HL-60 (cell line): ENCODE data around the gene AFF1.

Experiments used
- DNase-seq, 2 experiments: peaks; one replicate each; pipeline ENCODE4 v3.0.0-alpha.2; 2010 to 2020; ENCODE audit warnings: low read depth in 1 of 2, low spot score in 1 of 2
- H3K27ac ChIP-seq: fragments of 250-450 bp; sonication (Bioruptor Pico); replicated peaks from 2 replicates; pipeline ENCODE4 v1.5.1; 2020; ENCODE audit warnings: mild to moderate bottlenecking, moderate library complexity
- H3K27me3 ChIP-seq: fragments of 250-450 bp; sonication (Bioruptor Pico); 2 replicates; pipeline ENCODE4 v1.5.1; 2021; ENCODE audit warnings: mild to moderate bottlenecking, moderate library complexity; ENCODE audit not compliant: insufficient read depth, poor library complexity, severe bottlenecking
- H3K4me3 ChIP-seq: replicated peaks from 2 replicates; pipeline ENCODE4 v1.5.1; 2011; ENCODE audit warnings: mild to moderate bottlenecking, control low read depth, low read length; ENCODE audit not compliant: insufficient read depth
- GABPA ChIP-seq: IDR thresholded peaks from 2 replicates; pipeline ENCODE4 v1.6.1; 2012; ENCODE audit warnings: low read depth
- POLR2AphosphoS5 ChIP-seq: IDR thresholded peaks from 2 replicates; pipeline ENCODE4 v1.6.1; 2012; ENCODE audit warnings: low read depth
- REST ChIP-seq: IDR thresholded peaks from 2 replicates; pipeline ENCODE4 v1.6.1; 2012; ENCODE audit warnings: low read depth; ENCODE audit not compliant: insufficient replicate concordance
- SPI1 ChIP-seq: IDR thresholded peaks from 2 replicates; pipeline ENCODE4 v1.6.1; 2012; ENCODE audit warnings: low read depth, mild to moderate bottlenecking, borderline replicate concordance
- TF ChIP-seq, protein P1 (sequence below): IDR thresholded peaks from one replicate; pipeline ENCODE4 v1.5.1; 2011; ENCODE audit warnings: low read length, control low read depth, inconsistent platforms; ENCODE audit not compliant: insufficient read depth

Gene AFF1

DNA sequence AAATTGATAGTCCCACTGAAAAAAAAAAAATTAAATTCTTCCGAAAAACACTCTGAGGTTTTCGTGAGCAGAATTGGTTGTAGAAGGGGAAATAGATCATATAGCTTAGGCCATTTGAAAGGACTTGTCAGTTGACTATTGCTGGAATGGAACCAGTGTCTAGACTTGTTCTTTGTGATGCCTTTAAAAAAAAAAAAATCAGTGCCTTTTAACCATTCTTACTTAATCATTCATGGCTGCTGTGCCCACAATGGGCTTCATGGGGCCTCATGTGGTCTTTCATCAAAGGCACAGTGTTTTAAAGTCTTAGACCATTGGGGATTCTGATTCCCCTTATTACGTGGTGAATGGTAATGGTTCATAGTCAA is 139.3 kb downstream of the AFF1 start:
- H3K27ac ChIP-seq = no peak overlapping the region

GRCh38 chr4:87075876-87076275 is 141.1 kb downstream of the AFF1 start:
- Histone ChIP-seq H3K27me3 (no peaks in the 10 kb centered on the region), H3K4me3 (no peak overlapping the region), H3K27ac (no peak overlapping the region)
- TF ChIP-seq, protein P1, sequence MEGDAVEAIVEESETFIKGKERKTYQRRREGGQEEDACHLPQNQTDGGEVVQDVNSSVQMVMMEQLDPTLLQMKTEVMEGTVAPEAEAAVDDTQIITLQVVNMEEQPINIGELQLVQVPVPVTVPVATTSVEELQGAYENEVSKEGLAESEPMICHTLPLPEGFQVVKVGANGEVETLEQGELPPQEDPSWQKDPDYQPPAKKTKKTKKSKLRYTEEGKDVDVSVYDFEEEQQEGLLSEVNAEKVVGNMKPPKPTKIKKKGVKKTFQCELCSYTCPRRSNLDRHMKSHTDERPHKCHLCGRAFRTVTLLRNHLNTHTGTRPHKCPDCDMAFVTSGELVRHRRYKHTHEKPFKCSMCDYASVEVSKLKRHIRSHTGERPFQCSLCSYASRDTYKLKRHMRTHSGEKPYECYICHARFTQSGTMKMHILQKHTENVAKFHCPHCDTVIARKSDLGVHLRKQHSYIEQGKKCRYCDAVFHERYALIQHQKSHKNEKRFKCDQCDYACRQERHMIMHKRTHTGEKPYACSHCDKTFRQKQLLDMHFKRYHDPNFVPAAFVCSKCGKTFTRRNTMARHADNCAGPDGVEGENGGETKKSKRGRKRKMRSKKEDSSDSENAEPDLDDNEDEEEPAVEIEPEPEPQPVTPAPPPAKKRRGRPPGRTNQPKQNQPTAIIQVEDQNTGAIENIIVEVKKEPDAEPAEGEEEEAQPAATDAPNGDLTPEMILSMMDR = no peak
- TF ChIP-seq SPI1 (no peak), POLR2AphosphoS5 (no peak), REST (no peak), GABPA (no peak)
- no peak for DNase-seq

More for the DNA sequence above, 139.3 kb downstream of the AFF1 start:
- DNase-seq = no peak
- Histone ChIP-seq H3K27me3 (no peaks in the 10 kb centered on the region), H3K4me3 (no peak overlapping the region)
- no peak for TF ChIP-seq GABPA

DNA sequence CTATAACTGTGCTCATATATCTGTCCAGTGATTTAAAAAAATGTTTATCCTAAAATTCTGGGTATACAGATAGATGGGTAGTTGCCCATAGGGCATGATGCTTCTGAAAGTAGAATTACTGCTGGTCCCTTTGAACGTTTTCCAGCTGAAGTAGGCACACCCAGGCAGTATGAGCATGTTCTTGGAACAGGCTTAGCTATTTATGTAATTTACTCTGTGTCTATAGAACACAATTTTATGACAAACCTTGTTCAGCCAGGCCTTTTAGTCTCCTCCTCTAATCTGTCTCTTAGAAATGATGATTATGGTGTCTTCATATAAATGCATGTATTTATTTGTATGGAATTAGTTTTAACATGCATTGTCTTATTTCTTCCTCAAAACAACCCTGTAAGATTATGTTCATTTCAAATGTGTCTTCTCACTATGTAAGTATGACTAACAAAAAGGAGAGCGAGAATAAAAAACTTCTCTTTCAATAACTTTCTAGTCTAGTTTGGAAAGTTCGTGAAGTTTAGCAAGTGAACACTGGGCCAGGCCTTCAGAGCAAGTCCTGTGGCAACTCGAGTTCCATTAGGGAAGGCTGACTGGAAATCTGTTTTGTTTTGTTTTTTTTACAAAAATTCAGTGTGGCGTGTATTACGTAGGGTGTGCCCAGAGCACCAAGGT is 142.0 kb downstream of the AFF1 start:
- H3K27ac ChIP-seq = no peak overlapping the region
- DNase-seq = no peak
- no peaks in the 10 kb centered on the region for H3K27me3 ChIP-seq
- no peak overlapping the region for H3K4me3 ChIP-seq
- no peak for TF ChIP-seq SPI1

DNA sequence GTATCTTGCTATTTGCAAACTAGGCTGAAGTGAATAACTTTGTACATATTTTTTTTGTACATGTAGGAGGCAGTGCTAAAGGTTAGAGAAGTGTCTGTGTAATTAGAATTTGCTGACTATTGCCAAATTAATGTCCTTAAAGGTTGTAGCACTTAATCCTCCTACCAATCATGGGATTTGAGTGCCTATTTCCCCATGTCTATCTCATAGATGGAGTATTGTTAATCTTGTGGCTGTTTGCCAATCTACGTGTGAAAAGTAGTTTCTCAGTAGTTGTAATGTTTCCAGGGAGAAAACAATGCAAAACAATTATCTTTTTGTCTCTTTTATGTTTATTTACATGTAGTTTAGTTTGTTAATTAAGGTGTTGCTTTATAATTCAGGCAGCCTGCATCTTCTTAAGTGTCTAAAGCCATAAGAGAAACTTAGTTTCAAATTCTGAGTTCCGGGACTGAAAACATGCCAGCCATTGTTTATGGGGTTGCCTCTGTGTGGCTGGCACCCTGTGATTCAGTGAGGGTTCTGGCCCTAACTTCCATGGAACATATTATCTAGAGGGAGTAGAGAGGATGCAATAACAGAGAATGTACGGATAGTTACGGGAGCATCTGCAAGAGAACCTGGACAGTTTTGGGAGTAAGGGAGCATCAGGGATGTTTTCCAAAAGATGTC is 143.2 kb downstream of the AFF1 start:
- no peak for DNase-seq
- TF ChIP-seq, protein P1 = no peak
- TF ChIP-seq GABPA (no peak), POLR2AphosphoS5 (no peak), SPI1 (no peak), REST (no peak)
- Histone ChIP-seq H3K4me3 (no peak overlapping the region), H3K27ac (no peak overlapping the region), H3K27me3 (no peaks in the 10 kb centered on the region)
